SJCRH30 (cell line): Measurements from ENCODE around the gene PTPMT1. TPM values are rescaled to one million over a fixed set of nuclear protein-coding genes. Genes with fewer than 3 reads are reported as not detected.
"Not testable (repeated sequence)": the region's sequence is repeated elsewhere in the genome, so short reads cannot be mapped to it uniquely, and the experiment has no call there.

Experiments
- DNase-seq, 2 experiments: peaks; one replicate each; pipeline ENCODE4 v3.0.0-alpha.2; 2015 to 2020
- H3K27ac ChIP-seq: fragments of 250-450 bp; sonication (Bioruptor Pico); 2 replicates; pipeline ENCODE4 v1.5.1; 2020; ENCODE audit warnings: mild to moderate bottlenecking, moderate library complexity
- H3K27me3 ChIP-seq: fragments of 250-450 bp; sonication (Bioruptor Pico); 2 replicates; pipeline ENCODE4 v1.5.1; 2020; ENCODE audit warnings: mild to moderate bottlenecking, moderate library complexity
- H3K36me3 ChIP-seq: fragments of 250-450 bp; sonication (Bioruptor Pico); 2 replicates; pipeline ENCODE4 v1.5.1; 2020; ENCODE audit warnings: mild to moderate bottlenecking, moderate library complexity
- H3K4me1 ChIP-seq: fragments of 250-450 bp; sonication (Bioruptor Pico); 2 replicates; pipeline ENCODE4 v1.5.1; 2020; ENCODE audit warnings: mild to moderate bottlenecking, moderate library complexity
- H3K4me3 ChIP-seq: fragments of 250-450 bp; sonication (Bioruptor Pico); 2 replicates; pipeline ENCODE4 v1.5.1; 2020; ENCODE audit warnings: mild to moderate bottlenecking, moderate library complexity
- H3K9me3 ChIP-seq: fragments of 250-450 bp; sonication (Bioruptor Pico); replicated peaks from 2 replicates; pipeline ENCODE4 v1.5.1; 2020; ENCODE audit warnings: mild to moderate bottlenecking, moderate library complexity
- total RNA-seq: library from RNA; depleted of rRNA; stranded (reverse); fragments of >200 nt; shearing (Covaris generic); gene quantifications from 2 replicates; pipeline ENCODE4 v1.2.3, GENCODE V29; 2014

The PTPMT1 gene
- total RNA-seq, 1 experiment from 2014 or later: 53.3 TPM

DNA sequence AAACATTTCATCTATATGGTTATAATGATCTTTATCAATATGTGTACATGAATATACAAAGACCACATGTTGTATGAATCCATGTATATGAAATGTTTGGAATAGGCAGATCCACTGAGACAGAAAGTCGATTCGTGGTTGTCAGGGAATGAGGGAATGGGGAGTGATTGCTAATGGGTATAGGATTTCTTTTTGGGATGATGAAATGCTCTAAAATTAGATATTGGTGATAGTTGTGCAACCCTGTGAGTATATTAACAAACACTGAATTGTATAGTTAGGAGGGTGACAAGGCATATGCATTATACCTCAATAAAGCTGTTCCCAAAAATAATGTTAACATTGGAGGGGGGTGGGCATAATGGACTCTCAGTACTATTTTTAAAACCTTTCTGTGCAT is 5.0 kb upstream of the PTPMT1 start:
- no peak for DNase-seq

DNA sequence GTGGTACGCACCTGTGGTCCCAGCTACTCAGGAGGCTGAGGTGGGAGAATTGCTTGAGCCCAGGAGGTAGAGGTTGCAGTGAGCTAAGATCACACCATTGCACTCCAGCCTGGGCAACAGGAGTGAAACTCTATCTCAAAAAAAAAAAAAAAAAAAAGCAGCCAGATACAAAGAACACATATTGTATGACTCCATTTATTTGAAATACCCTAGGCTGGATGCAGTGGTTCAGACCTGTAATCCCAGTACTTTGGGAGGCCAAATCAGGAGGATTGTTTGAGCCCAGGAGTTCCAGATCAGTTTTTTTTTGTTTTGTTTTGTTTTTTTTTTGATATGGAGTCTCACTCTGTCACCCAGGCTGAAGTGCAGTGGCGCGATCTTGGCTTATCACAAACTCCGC is 3.0 kb upstream of the PTPMT1 start:
- not testable (repeated sequence) for H3K36me3 ChIP-seq, H3K27ac ChIP-seq, H3K9me3 ChIP-seq, H3K4me1 ChIP-seq, H3K4me3 ChIP-seq, DNase-seq, H3K27me3 ChIP-seq

More for the DNA sequence above, 5.0 kb upstream of the PTPMT1 start:
- H3K36me3 ChIP-seq: no peaks in the 10 kb centered on the region
- no peaks in the 10 kb centered on the region for H3K27me3 ChIP-seq
- no peaks in the 10 kb centered on the region; the same call in 1 of the 2 replicates for H3K4me1 ChIP-seq
- H3K9me3 ChIP-seq: no peaks in the 10 kb centered on the region
- H3K4me3 ChIP-seq: no peak overlapping the region
- no peak overlapping the region for H3K27ac ChIP-seq

DNA sequence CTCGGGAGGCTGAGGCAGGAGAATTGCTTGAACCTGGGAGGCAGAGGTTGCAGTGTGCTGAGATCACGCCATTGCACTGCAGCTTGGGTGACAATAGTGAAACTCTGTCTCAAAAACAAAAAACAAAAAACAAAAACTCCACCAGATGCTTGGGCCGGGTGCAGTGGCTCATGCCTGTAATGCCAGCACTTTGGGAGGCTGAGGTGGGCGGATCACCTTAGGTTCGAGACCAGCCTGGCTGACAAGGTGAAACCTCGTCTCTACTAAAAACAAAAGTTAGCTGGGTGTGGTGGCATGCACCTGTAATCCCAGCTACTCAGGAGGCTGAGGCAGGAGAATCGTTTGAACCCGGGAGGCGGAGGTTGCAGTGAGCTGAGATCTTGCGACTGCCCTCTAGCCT is 1.0 kb upstream of the PTPMT1 start:
- not testable (repeated sequence) for H3K27me3 ChIP-seq, H3K4me1 ChIP-seq, DNase-seq, H3K4me3 ChIP-seq, H3K36me3 ChIP-seq, H3K27ac ChIP-seq, H3K9me3 ChIP-seq

DNA sequence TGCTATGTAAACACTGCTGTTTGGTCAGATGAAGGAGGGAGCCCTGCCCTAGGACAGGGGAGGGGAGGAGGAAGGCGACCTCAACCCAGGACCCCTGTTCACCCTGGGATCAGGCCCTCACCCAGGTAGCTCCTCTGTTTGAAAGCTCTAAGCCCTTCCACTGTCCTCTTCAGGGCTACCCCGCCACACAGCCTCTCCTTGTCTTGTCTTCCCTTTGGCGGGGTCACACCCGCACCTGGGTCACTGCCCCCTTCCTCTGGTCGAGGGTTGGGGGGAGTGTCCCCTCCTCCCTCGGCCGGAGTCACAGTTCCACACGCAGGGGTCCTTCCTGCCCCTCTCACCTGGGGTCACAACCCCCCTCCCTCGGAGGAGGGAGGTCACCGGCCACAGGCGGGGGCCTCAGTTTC is 463 bp upstream of the PTPMT1 start:
- no peaks in the 10 kb centered on the region for H3K9me3 ChIP-seq
- DNase-seq: peak in 1 of 2 experiments; percentile 22
- peak overlapping the region; percentile 66 for H3K27ac ChIP-seq
- no peaks in the 10 kb centered on the region for H3K27me3 ChIP-seq
- H3K4me1 ChIP-seq: no peaks in the 10 kb centered on the region; the same call in 1 of the 2 replicates
- H3K36me3 ChIP-seq: peaks cover 5% of the 10 kb centered on the region; the same call in 1 of the 2 replicates
- H3K4me3 ChIP-seq: peak overlapping the region; percentile 85

DNA sequence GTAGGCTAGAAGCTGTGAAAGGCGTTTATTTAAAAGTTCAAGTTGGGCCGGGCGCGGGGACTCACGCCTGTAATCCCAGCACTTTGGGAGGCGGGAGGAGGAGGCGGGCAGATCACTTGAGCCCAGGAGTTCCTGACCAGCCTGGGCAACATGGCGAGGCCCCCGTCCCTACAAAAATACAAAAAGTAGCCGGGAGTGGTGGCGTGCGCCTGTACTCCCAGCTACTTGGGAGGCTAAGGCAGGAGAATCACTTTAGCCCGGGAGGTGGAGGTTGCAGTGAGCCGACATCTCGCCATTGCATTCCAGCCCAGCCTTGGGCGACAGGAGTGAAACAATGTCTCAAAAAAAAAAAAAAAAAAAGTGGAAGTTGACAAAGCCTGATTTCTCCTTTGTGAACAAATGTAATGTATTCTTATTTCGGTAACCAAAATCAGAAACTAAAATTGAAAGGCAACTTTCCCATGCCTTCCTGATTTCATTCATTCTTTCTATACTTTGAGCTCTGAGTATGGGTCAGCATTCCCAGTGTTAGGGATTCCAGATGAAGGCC is 825 bp downstream of the PTPMT1 start:
- Histone ChIP-seq H3K27me3 (no peaks in the 10 kb centered on the region), H3K4me3 (peak overlapping the region; percentile 85), H3K36me3 (peaks cover 10% of the 10 kb centered on the region), H3K9me3 (no peaks in the 10 kb centered on the region), H3K27ac (peak overlapping the region; percentile 66), H3K4me1 (no peaks in the 10 kb centered on the region; the same call in 1 of the 2 replicates)
- DNase-seq: peak in 1 of 2 experiments; percentile 28

DNA sequence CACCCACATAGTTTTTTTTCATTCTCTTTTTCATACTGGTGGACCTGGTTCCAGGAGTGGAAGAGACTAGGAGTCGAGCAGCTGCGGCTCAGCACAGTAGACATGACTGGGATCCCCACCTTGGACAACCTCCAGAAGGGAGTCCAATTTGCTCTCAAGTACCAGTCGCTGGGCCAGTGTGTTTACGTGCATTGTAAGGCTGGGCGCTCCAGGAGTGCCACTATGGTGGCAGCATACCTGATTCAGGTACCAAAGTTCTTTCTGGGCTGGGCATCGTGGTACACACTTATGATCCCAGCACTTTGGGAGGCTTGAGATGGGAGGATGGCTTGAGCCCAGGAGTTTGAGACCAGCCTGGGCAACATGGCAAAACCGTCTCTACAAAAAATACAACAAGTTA is 4.2 kb downstream of the PTPMT1 start:
- Histone ChIP-seq H3K9me3 (no peaks in the 10 kb centered on the region), H3K36me3 (peaks cover 38% of the 10 kb centered on the region), H3K27me3 (no peaks in the 10 kb centered on the region), H3K27ac (no peak overlapping the region), H3K4me3 (no peak overlapping the region), H3K4me1 (peaks cover 5% of the 10 kb centered on the region; the same call in 1 of the 2 replicates)
- DNase-seq: no peak

DNA sequence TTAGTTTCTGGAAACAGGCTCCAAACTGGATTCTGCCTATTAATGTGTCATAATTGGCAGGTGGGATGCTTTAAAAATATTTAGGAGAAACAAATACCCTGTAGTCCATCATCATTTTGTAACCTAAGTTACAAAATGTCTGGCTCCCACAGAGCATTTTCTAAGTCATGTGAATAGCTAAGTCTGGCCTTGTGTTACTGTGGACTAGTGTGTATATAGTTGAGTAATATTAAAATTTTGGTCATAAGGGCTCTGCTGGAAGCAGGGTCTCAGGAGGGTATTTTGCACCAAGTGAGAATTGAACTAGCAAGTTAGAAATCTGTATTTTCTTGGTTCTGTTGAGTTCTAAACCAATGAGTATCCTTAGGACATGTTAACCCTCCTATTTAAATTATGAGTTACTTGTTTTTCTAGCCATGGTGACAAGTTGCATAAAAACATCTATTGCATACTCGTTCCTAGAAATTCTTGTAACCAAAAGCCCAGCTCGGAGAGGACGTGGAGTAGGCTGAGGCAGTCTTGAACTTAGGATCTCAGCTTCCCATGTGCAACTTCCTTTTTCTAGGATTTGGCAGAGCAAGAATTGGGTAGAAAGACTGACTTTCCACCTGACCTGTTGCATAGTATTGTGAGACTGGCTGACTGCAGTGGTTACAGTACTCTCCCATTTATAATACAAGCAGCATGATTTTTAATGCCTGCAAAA is 5.4 kb downstream of the PTPMT1 start:
- Histone ChIP-seq H3K4me3 (no peak overlapping the region), H3K36me3 (peaks cover 44% of the 10 kb centered on the region), H3K27ac (no peak overlapping the region), H3K9me3 (no peaks in the 10 kb centered on the region), H3K4me1 (0 out of 2 replicates have a peak, but pooled peaks cover 5% of the 10 kb centered on the region), H3K27me3 (no peaks in the 10 kb centered on the region)
- no peak for DNase-seq

DNA sequence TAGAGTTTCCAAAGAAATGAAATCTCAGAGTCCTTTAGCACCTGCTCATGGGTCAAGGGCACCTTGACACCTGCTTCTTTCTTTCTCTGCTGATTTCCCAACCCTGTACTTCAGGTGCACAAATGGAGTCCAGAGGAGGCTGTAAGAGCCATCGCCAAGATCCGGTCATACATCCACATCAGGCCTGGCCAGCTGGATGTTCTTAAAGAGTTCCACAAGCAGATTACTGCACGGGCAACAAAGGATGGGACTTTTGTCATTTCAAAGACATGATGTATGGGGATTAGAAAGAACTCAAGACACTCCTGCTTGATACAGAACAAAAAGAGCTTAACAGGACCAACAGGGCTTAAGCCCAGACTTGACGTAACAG is 5.9 kb downstream of the PTPMT1 start:
- H3K4me1 ChIP-seq: 0 out of 2 replicates have a peak, but pooled peaks cover 5% of the 10 kb centered on the region
- peaks cover 44% of the 10 kb centered on the region for H3K36me3 ChIP-seq
- H3K27me3 ChIP-seq: no peaks in the 10 kb centered on the region
- H3K4me3 ChIP-seq: no peak overlapping the region
- H3K27ac ChIP-seq: no peak overlapping the region
- DNase-seq: no peak
- H3K9me3 ChIP-seq: no peaks in the 10 kb centered on the region

DNA sequence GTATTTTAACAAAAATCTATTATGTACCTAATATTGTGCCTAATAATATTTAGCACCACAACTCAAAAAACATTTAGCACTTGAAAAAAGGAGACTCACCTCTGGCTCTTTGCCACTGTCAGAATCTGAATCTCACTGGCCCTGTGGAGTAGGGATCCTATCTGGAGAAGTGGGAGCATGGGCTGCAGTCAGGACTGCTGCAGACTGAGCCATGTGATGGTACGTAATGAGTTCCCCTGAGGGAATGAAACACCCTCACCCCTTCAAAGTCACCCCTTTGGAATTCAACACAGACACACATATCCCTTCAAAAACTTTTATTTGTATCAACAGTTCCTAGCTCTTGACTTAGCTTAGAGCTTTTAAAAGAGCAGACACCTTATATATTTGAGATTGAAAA is 6.5 kb downstream of the PTPMT1 start:
- peaks cover 44% of the 10 kb centered on the region for H3K36me3 ChIP-seq
- H3K27me3 ChIP-seq: no peaks in the 10 kb centered on the region
- 0 out of 2 replicates have a peak, but pooled peaks cover 5% of the 10 kb centered on the region for H3K4me1 ChIP-seq
- no peaks in the 10 kb centered on the region for H3K9me3 ChIP-seq
- DNase-seq: no peak
- H3K4me3 ChIP-seq: no peak overlapping the region
- no peak overlapping the region for H3K27ac ChIP-seq

DNA sequence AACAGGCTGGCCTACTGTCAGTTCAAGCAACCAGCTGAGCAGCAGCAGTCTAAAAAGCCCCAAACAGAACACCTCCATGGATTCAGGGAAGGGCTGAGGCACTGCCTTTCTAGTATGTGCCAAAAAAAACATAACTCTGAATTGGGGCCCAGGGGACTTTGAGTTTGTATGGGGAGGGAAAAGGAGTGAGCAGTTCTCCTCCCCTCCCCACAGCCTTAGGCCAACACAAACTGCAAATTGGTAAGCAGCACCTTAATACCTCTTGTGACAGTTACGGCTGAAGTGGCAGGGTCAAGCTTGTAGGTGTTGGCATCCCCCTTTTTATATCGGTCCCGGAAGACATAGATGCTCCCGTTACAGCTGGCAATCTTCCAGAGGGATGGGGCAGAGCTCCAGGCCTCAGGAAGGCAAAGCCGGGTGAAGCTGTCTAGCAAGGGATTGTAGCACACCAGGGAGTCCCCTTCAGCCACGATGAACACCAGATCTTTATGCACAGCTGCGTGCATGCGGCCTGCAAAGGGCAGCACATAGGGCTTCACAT is 7.4 kb downstream of the PTPMT1 start:
- H3K4me1 ChIP-seq: 0 out of 2 replicates have a peak, but pooled peaks cover 8% of the 10 kb centered on the region
- no peaks in the 10 kb centered on the region for H3K27me3 ChIP-seq
- H3K9me3 ChIP-seq: no peaks in the 10 kb centered on the region
- H3K27ac ChIP-seq: no peak overlapping the region
- H3K36me3 ChIP-seq: peaks cover 44% of the 10 kb centered on the region
- DNase-seq: peak; percentile 78 to 80
- no peak overlapping the region for H3K4me3 ChIP-seq

DNA sequence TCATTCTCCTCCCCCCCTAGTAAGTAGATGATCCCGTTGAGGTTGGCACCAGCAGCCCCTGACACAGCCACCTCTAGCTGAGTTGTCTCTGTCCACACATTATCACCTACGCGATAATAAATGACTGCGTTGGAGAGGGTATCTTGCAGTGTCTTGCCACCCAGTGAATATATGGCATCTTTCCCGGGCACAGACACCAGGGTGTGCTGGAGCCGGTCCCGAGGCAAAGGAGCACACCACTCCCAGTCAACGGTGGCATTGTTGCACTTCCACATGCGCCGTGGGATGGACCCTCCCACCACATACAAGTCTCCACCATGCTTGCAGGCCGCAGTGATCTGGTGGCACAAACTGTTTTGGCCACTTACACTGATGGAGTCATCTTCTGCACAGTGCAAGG is 7.9 kb downstream of the PTPMT1 start:
- DNase-seq: no peak
- H3K27ac ChIP-seq: no peak overlapping the region
- H3K4me1 ChIP-seq: 0 out of 2 replicates have a peak, but pooled peaks cover 10% of the 10 kb centered on the region
- peaks cover 44% of the 10 kb centered on the region for H3K36me3 ChIP-seq
- no peaks in the 10 kb centered on the region for H3K9me3 ChIP-seq
- no peak overlapping the region for H3K4me3 ChIP-seq
- H3K27me3 ChIP-seq: no peaks in the 10 kb centered on the region

DNA sequence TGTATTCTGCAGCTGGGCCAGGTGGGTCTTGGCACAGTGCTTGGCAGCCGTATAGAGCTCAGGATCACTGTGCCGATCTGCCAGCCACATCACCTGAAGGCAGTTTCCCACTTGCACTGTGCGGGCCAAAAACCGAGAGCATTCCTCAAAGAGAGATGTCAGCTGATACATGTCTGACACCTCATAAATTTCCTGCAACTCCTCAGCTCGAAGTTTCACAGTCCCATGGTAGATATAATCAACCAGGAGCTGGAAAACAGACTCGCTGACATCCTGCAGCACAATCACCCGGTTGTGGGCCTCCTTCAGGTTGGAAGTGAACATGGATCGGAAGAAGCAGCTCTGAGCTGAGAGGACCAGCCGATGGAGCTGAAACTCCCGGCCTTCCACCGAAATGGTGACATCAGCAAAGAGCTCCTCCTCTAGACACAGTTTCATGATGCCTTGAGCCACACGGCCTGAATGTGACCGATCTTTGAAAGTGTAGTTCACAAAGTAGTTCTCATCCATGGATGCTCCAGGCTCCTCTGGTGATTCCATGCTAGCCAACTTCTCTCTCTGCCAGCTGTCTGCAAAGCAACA is 12.2 kb downstream of the PTPMT1 start:
- DNase-seq: no peak
- Histone ChIP-seq H3K4me3 (no peak overlapping the region), H3K36me3 (peaks cover 45% of the 10 kb centered on the region), H3K4me1 (0 out of 2 replicates have a peak, but pooled peaks cover 13% of the 10 kb centered on the region), H3K9me3 (no peaks in the 10 kb centered on the region), H3K27me3 (no peaks in the 10 kb centered on the region), H3K27ac (no peak overlapping the region; the same call in 1 of the 2 replicates)

DNA sequence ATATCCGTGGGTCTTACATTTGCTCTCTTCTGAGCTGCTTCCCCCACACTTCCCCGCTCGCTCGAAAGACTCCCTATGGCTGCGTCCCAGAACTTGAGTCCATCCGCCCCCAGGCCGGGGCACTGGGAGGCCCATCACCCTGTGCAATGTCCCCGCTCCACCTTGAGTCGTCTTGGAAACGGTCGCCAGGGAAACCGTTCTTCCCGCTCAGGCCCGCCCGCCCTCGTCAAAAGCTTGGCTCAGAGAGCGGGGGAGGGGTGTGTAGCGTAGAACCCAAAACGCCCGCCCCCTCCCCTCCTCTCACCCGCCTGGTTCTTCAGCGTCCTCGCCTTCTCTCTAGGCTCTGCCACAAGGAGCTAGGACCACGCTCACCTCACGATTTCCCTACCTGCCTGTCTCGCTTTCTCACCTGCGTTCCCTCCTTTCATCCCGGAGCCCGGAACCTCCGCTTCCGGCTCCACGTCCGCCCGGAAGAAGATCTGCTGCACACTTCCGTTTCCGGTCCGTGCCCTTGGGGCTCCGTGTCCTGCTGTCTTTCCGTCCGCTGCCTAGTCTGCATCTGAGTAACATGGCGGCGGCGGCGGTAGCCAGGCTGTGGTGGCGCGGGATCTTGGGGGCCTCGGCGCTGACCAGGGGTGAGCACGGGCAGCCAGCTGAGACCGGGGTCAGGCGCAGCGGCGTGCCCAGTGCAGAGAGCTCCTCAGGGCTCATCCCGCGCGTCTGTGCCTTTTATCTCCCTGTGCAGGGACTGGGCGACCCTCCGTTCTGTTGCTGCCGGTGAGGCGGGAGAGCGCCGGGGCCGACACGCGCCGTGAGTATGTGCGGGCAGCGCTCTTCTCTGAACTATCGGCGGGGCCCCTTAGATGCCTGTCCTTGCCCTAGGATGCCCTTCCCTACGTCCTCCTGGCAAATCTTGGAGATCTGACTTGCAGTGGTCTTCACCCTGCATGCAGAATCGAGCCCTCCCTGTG is 13.4 kb downstream of the PTPMT1 start, which contains the start of the genes KBTBD4 and NDUFS3:
KBTBD4 (minus strand) TSS at position 447 of the 971 bp plus-strand sequence; CDS start at position 428, 19 bp downstream.
NDUFS3 (plus strand) TSS at position 551 of the 971 bp plus-strand sequence; CDS start at position 569, 18 bp downstream.
- peak; percentile 89 to 94 for DNase-seq
- Histone ChIP-seq H3K27me3 (no peaks in the 10 kb centered on the region), H3K27ac (peak within 1 kb of the TSS; percentile 71), H3K4me3 (peak within 1 kb of the TSS; percentile 96), H3K9me3 (no peaks in the 10 kb centered on the region), H3K4me1 (0 out of 2 replicates have a peak, but pooled peaks cover 8% of the 10 kb centered on the region), H3K36me3 (peaks cover 51% of the 10 kb centered on the region)

DNA sequence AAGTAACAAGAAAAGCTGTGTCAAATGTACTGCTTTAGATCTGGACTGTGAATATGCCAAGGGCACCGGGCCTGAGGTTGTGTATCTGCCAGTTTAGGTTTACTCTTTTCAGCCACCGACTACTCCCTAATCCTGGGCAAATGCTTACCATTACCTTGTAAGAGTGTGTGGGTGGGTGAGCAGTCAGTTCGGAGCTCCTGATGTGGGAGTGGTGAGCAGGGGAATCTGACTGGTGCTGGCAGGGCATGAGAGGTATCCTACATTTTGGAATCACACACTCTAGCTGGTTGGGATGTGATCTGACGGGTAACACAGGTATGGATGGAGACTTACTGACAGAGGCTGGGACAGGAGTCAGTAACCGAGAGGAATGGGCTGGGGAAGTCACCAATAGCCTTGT is 18.4 kb downstream of the PTPMT1 start:
- H3K27ac ChIP-seq: no peak overlapping the region
- peaks cover 10% of the 10 kb centered on the region; the same call in 1 of the 2 replicates for H3K4me1 ChIP-seq
- no peaks in the 10 kb centered on the region for H3K9me3 ChIP-seq
- peaks cover 48% of the 10 kb centered on the region for H3K36me3 ChIP-seq
- no peak overlapping the region for H3K4me3 ChIP-seq
- no peak for DNase-seq
- no peaks in the 10 kb centered on the region for H3K27me3 ChIP-seq
